BJ (cell line): ENCODE measurements around the gene SPRR1B. TPM values are rescaled to one million over a fixed set of nuclear protein-coding genes. Genes with fewer than 3 reads are reported as not detected.
"Not testable (repeated sequence)": the region's sequence is repeated elsewhere in the genome, so short reads cannot be mapped to it uniquely, and the experiment has no call there.

ENCODE experiments used
- CTCF ChIA-PET: fragments of 350-600 bp; formaldehyde crosslinking; extraction: SDS; loops from one replicate; lab custom pipeline; 2021; ENCODE audit warnings: antibody characterized with exemption, inconsistent platforms; lab: Yijun Ruan, JAX
- POLR2A ChIA-PET: fragments of 300-600 bp; sonication (Branson Sonifier 250); formaldehyde crosslinking; extraction: SDS; loops from one replicate; lab custom pipeline; 2021; ENCODE audit warnings: antibody characterized with exemption; lab: Charles Lee
- DNase-seq: peaks from one replicate; pipeline ENCODE4 v3.0.0-alpha.2; 2011; ENCODE audit warnings: low read depth
- H3K27me3 ChIP-seq: 2 replicates; pipeline ENCODE4 v1.6.0; 2011; ENCODE audit warnings: low read length; ENCODE audit not compliant: control insufficient read depth, insufficient read depth
- H3K36me3 ChIP-seq: 2 replicates; pipeline ENCODE4 v1.5.1; 2011; ENCODE audit warnings: low read length; ENCODE audit not compliant: control insufficient read depth, insufficient read depth
- H3K4me3 ChIP-seq: 2 replicates; pipeline ENCODE4 v1.5.1; 2011; ENCODE audit warnings: low read depth, mild to moderate bottlenecking, control low read depth, low read length
- polyA plus RNA-seq: library from polyadenylated mRNA; depleted of rRNA; stranded (reverse); fragments of >200 nt; gene quantifications from 2 replicates; pipeline ENCODE4 v1.2.3, GENCODE V29; 2011
- TF ChIP-seq, protein P1 (sequence below): IDR thresholded peaks from 2 replicates; pipeline ENCODE4 v1.5.1; 2011; ENCODE audit warnings: low read depth, mild to moderate bottlenecking, control low read depth, inconsistent platforms, low read length, moderate library complexity; ENCODE audit not compliant: insufficient read depth

SPRR1B gene
- polyA plus RNA-seq, 1 experiment: not detected

DNA sequence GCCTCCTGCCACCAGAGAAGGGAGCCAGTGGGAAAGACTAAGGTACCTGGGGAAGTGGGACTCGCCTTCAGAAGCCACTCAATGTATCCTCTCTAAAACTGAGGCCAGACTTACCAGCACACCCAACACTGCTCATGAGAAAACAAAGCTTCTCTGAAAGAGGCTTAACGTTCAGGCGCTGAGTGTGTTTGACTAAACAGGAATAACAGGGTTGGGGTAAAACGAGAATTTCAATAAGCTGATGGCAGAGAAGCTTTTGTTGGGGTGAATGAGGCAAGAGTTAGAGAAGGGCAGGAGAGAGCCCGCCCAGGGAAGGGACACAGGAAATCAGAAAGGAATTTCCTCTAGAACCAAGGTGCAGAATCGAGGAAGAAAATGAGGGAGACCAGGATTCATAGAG, 31.2 kb upstream of the SPRR1B start:
- POLR2A ChIA-PET: no interaction called here
- CTCF ChIA-PET: no interaction called here
- no peak overlapping the region for H3K4me3 ChIP-seq
- TF ChIP-seq, protein P1, sequence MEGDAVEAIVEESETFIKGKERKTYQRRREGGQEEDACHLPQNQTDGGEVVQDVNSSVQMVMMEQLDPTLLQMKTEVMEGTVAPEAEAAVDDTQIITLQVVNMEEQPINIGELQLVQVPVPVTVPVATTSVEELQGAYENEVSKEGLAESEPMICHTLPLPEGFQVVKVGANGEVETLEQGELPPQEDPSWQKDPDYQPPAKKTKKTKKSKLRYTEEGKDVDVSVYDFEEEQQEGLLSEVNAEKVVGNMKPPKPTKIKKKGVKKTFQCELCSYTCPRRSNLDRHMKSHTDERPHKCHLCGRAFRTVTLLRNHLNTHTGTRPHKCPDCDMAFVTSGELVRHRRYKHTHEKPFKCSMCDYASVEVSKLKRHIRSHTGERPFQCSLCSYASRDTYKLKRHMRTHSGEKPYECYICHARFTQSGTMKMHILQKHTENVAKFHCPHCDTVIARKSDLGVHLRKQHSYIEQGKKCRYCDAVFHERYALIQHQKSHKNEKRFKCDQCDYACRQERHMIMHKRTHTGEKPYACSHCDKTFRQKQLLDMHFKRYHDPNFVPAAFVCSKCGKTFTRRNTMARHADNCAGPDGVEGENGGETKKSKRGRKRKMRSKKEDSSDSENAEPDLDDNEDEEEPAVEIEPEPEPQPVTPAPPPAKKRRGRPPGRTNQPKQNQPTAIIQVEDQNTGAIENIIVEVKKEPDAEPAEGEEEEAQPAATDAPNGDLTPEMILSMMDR: no peak
- no peaks in the 10 kb centered on the region for H3K27me3 ChIP-seq
- no peak for DNase-seq
- H3K36me3 ChIP-seq: no peaks in the 10 kb centered on the region

DNA sequence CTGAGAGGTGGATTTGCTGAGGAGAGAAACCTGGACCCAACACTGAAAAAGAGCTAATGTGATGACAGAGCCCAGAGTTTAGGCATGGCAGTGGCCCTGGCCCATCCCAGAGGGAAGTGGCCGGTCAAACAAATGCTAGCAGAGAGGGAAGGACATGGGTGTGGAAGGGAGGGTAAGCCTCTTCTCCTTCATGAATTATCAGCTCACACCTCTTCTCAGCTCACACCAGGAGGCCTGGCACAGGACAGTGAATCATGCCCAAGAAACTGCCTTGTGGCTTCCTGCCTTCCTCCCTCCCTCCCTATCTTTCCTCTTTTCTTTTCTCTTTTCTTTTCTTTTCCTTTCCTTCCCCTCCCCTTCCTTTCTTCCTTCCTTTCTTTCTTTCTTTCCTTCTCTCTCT, 30.7 kb upstream of the SPRR1B start:
- no peaks in the 10 kb centered on the region for H3K36me3 ChIP-seq
- H3K27me3 ChIP-seq: no peaks in the 10 kb centered on the region
- CTCF ChIA-PET: no interaction called here
- no peak for DNase-seq
- POLR2A ChIA-PET: no interaction called here
- H3K4me3 ChIP-seq: no peak overlapping the region
- TF ChIP-seq, protein P1: no peak

DNA sequence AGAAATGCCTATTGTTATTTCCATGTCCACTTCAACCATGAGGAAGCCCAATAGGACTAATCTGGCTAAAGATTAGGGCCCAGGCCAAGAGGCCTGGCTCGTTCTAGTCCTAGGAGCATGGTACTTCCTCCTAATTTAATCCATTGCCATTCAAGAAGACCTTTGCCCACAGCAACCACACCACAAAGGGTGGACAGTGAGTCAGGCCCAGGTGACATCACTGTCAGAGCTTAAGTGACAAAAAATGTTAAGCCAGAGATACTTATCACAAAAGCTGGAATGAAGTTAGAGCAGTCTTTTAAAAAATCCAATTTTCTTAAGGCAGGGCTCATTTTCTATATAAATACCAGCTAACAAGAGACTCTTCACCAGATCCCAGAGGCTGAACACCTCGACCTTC, 29.6 kb upstream of the SPRR1B start, which contains the start of gene SPRR3:
TSS of gene SPRR3 (plus strand) at position 368 of the 400 bp plus-strand sequence. CDS start 1,272 bp downstream, outside the sequence.
- ChIA-PET CTCF (no interaction called here), POLR2A (no interaction called here)
- Histone ChIP-seq H3K27me3 (no peaks in the 10 kb centered on the region), H3K4me3 (no peak within 1 kb of the TSS), H3K36me3 (no peaks in the 10 kb centered on the region)
- DNase-seq: no peak
- TF ChIP-seq, protein P1: no peak

DNA sequence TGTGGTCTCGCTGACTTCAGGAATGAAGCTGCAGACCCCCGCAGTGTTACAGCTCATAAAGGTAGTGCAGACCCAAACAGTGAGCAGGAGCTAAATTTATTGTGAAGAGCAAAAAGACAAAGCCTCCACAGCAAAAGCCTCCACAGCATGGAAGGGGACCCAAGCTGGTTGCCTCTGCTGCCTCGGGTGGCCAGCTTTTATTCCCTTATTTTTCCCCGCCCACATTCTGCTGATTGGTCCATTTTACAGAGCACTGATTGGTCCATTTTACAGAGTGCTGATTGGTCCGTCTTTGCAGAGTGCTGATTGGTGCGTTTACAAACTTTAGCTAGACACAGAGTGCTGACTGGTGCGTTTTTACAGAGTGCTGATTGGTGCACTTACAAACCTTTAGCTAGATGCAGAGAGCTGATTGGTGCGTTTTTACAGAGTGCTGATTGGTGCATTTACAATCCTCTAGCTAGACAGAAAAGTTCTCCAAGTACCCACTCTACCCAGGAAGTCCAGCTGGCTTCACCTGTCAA, 19.7 kb upstream of the SPRR1B start:
- H3K27me3 ChIP-seq, H3K36me3 ChIP-seq, POLR2A ChIA-PET, H3K4me3 ChIP-seq, DNase-seq, CTCF ChIA-PET: not testable (repeated sequence)

DNA sequence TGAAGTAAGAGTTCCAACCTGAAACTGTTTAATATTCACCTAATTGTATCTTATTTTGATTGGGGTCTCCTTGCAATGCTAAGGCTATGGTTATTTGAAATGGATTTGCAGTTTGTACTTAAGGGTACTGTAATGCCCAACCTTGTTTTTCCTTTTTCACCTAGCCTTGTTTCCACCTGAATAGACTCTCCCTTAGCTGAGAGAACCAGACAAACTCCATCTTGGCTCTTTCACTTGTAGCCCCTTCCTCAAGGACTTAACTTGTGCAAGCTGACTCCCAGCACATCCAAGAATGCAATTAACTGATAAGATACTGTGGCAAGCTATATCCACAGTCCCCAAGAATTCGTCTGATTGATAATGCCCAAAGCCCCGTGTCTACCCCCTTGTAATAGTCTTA, 9.2 kb upstream of the SPRR1B start:
- POLR2A ChIA-PET, H3K4me3 ChIP-seq, H3K36me3 ChIP-seq, CTCF ChIA-PET, DNase-seq, H3K27me3 ChIP-seq: not testable (repeated sequence)

DNA sequence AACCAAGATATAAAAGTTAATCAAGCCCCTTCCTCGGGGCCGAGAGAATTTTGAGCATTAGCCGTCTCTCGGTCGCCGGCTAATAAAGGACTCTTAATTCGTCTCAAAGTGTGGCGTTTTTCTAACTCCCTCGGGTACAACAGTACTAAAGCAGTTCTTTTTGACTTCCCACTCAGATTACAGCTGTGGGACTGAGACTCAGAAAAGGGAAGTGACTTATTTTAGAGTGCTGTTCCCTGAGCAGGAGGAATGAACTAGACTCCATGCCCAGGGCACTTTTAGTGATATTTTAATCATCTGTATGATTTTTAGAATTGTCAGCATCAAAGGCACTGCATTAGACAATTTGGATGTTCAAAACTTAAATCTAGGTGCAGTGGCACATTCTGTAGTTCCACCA, 8.7 kb upstream of the SPRR1B start:
- H3K27me3 ChIP-seq, POLR2A ChIA-PET, H3K36me3 ChIP-seq, CTCF ChIA-PET, H3K4me3 ChIP-seq, DNase-seq: not testable (repeated sequence)

DNA sequence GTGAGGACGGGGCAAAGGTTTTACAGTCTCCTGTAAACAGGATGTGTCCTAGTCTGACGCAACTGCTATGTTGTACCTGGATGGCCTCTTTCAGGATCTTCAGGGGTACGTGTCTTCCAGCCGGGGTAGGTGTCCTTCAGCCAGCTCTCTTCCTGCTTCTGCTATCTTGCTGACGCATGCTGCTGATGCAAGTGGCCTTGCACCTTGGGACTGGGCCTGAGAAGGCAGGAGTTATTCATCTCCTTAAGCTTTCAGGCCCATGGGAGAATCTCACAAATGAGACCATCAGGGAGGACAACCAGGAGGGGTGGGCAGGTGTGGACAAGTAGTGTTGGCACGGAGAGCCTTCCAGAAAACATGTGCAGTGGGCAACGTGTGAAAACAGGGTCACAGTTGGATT, 7.9 kb upstream of the SPRR1B start:
- TF ChIP-seq, protein P1: no peak
- ChIA-PET CTCF (no interaction called here), POLR2A (no interaction called here)
- no peak for DNase-seq
- Histone ChIP-seq H3K36me3 (no peaks in the 10 kb centered on the region), H3K27me3 (no peaks in the 10 kb centered on the region), H3K4me3 (no peak overlapping the region)
